Activated CD8-positive, alpha-beta T cell treated with anti-CD3 and anti-CD28 coated beads for 36 hours (primary cell): ENCODE measurements around the gene SEMA7A. TPM values are rescaled to one million over a fixed set of nuclear protein-coding genes. Genes with fewer than 3 reads are reported as not detected.

Experiments used
- ATAC-seq: fragments of 200-7000 bp; cut with Tn5 transposase; one replicate; pipeline ENCODE4 v1.10.0; 2021; ENCODE audit warnings: mild to moderate bottlenecking, moderate library complexity
- CTCF ChIA-PET: fragments of 350-600 bp; sonication (Branson Sonifier 250); formaldehyde crosslinking; loops from one replicate; lab custom pipeline; 2021; ENCODE audit warnings: antibody characterized with exemption; lab: Charles Lee
- POLR2A ChIA-PET: fragments of 350-600 bp; sonication (Branson Sonifier 250); formaldehyde crosslinking; loops from one replicate; lab custom pipeline; 2021; ENCODE audit warnings: antibody characterized with exemption; lab: Charles Lee
- DNase-seq: peaks from one replicate; pipeline ENCODE4 v3.0.0-alpha.2; 2020
- H3K27ac Mint-ChIP-seq: one replicate; pipeline ENCODE4 v1.8.0; 2021; ENCODE audit warnings: mild to moderate bottlenecking, mixed read lengths
- H3K27me3 Mint-ChIP-seq: one replicate; pipeline ENCODE4 v1.8.0; 2021; ENCODE audit warnings: mixed read lengths
- H3K36me3 Mint-ChIP-seq: one replicate; pipeline ENCODE4 v1.8.0; 2021; ENCODE audit warnings: low read depth, mixed read lengths
- H3K4me1 Mint-ChIP-seq: one replicate; pipeline ENCODE4 v1.8.0; 2021; ENCODE audit warnings: low read depth, mixed read lengths
- H3K4me3 Mint-ChIP-seq: one replicate; pipeline ENCODE4 v1.8.0; 2021; ENCODE audit warnings: mild to moderate bottlenecking, moderate library complexity, mixed read lengths
- H3K9me3 Mint-ChIP-seq: one replicate; pipeline ENCODE4 v1.8.0; 2021; ENCODE audit warnings: mixed read lengths
- intact Hi-C: fragments of 100-400 bp; cut with micrococcal nuclease; formaldehyde crosslinking; loops from one replicate; pipeline ENCODE4 v1.10.0; 2022
- total RNA-seq, 2 experiments: library from RNA; stranded (reverse); gene quantifications; one replicate each; pipeline ENCODE4 v1.2.3, GENCODE V29; 2021
- TF ChIP-seq, protein P1 (sequence below): fragments of 200-600 bp; IDR thresholded peaks from one replicate; pipeline ENCODE4 v1.8.0; 2022; ENCODE audit warnings: antibody characterized with exemption, mild to moderate bottlenecking

SEMA7A gene
- total RNA-seq, 2 experiments from 2014 or later = 62.4 TPM

DNA sequence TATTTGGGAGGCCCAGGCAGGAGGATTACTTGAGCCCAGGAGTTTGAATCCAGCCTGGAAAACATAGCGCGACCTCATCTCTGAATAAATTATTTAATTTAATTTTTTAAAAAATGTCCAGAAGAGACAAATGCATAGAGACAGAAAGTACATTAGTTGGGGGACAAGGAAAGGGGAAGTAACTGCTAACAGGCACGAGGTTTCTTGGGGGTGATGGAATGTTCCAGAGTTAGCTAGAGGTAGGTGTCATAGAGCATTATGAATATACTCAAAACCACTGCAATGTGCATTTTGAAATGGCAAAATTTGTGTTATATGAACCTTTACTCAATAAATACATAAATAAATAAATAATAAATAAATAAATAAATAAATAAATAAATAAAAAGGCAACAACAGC lies 34.7 kb downstream of the SEMA7A start:
- Mint-ChIP-seq H3K4me1 (peaks cover 98% of the 10 kb centered on the region), H3K9me3 (no peaks in the 10 kb centered on the region), H3K36me3 (peaks cover 2% of the 10 kb centered on the region), H3K27ac (peak overlapping the region; percentile 98), H3K27me3 (no peaks in the 10 kb centered on the region), H3K4me3 (no peak overlapping the region)
- intact Hi-C loops = no loop called here
- ATAC-seq (no peak), DNase-seq (no peak)
- TF ChIP-seq, protein P1, sequence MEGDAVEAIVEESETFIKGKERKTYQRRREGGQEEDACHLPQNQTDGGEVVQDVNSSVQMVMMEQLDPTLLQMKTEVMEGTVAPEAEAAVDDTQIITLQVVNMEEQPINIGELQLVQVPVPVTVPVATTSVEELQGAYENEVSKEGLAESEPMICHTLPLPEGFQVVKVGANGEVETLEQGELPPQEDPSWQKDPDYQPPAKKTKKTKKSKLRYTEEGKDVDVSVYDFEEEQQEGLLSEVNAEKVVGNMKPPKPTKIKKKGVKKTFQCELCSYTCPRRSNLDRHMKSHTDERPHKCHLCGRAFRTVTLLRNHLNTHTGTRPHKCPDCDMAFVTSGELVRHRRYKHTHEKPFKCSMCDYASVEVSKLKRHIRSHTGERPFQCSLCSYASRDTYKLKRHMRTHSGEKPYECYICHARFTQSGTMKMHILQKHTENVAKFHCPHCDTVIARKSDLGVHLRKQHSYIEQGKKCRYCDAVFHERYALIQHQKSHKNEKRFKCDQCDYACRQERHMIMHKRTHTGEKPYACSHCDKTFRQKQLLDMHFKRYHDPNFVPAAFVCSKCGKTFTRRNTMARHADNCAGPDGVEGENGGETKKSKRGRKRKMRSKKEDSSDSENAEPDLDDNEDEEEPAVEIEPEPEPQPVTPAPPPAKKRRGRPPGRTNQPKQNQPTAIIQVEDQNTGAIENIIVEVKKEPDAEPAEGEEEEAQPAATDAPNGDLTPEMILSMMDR = no peak
- ChIA-PET CTCF (interaction anchor here (2.8 to 5.3 kb wide), 2 partner anchors 14 to 40 kb away, joined by 20 to 29 read pairs; no protein-coding TSS in a partner anchor), POLR2A (interaction anchor here (1.6 to 7.9 kb wide), 2 partner anchors 10 to 15 kb away, joined by 7 to 141 read pairs; no protein-coding TSS in a partner anchor)

- ChIA-PET CTCF (interaction anchor here (2.0 kb wide), 1 partner anchor 19 kb away, joined by 8 read pairs; no protein-coding TSS in a partner anchor), POLR2A (interaction anchor here (0.7 to 7.9 kb wide), 2 partner anchors 14 to 419 kb away, joined by 3 to 141 read pairs; no protein-coding TSS in a partner anchor)
- intact Hi-C loops = no loop called here
- DNase-seq = peak; percentile 40
- Mint-ChIP-seq H3K27me3 (no peaks in the 10 kb centered on the region), H3K9me3 (no peaks in the 10 kb centered on the region), H3K36me3 (peaks cover 2% of the 10 kb centered on the region), H3K27ac (peak overlapping the region; percentile 98), H3K4me3 (peak overlapping the region; percentile 49), H3K4me1 (peaks cover 98% of the 10 kb centered on the region)
- TF ChIP-seq, protein P1 = no peak
- no peak for ATAC-seq
Measured at GRCh38 chr15:74398183-74398582, 35.6 kb downstream of the SEMA7A start.

DNA sequence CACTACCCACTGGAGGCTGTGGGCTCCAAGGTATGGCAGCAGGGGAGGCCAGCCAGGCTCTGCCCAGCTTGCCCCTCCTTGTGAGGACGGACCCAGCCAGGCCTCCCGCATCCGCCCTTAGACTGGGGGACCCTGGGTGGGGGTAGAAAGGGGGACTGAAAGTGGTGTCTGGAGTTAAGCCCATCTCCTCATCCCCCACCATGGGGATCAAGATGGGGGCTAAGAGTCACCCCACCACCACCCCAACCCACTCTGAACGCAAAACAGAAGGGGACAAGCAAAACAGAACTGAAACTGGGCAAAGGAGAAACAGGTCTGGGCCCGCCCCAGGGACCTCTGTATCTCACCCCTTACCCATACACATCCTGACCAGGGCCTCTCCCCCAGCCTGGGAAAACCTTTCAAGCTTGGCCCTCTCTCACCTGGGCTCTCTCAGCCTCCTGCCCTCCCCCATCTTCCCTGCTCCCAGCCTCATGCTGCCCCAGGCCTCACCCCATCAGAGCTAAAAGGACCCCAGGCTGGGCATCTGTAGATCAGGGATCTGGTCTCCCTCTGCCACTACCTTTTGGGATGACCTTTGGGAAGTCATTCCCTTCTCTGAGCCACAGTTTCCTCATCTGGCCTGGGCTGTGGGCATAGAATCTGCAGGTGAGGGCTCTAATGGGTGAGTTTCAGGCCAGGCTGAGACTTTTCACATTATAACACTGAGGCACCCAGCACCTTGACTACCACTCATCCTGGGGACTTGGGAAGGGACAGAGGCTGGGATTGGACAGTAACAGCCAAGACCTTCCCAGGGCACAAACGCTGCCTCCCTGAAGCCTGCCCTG lies 36.3 kb downstream of the SEMA7A start:
- TF ChIP-seq, protein P1 = no peak
- CTCF ChIA-PET = interaction anchor here (1.5 to 5.3 kb wide), 4 partner anchors 12 to 23 kb away, joined by 3 to 40 read pairs (median 12); no protein-coding TSS in a partner anchor
- H3K27ac Mint-ChIP-seq = peak overlapping the region; percentile 98
- H3K4me3 Mint-ChIP-seq = peak overlapping the region; percentile 49
- DNase-seq = peak; percentile 35
- H3K27me3 Mint-ChIP-seq = no peaks in the 10 kb centered on the region
- POLR2A ChIA-PET = interaction anchor here (0.7 to 6.1 kb wide), 6 partner anchors 9 to 419 kb away, joined by 3 to 47 read pairs (median 3); partner anchors contain the start of gene UBL7
- intact Hi-C loops = no loop called here
- H3K4me1 Mint-ChIP-seq = peaks cover 98% of the 10 kb centered on the region
- peaks cover 2% of the 10 kb centered on the region for H3K36me3 Mint-ChIP-seq
- no peak for ATAC-seq
- no peaks in the 10 kb centered on the region for H3K9me3 Mint-ChIP-seq

- intact Hi-C loops = no loop called here
- Mint-ChIP-seq H3K27me3 (no peaks in the 10 kb centered on the region), H3K36me3 (peaks cover 2% of the 10 kb centered on the region), H3K9me3 (no peaks in the 10 kb centered on the region), H3K27ac (peak overlapping the region; percentile 98), H3K4me3 (peak overlapping the region; percentile 49), H3K4me1 (peaks cover 98% of the 10 kb centered on the region)
- TF ChIP-seq, protein P1 = no peak
- ATAC-seq = peak; percentile 42
- ChIA-PET CTCF (interaction anchor here (1.1 to 5.3 kb wide), 5 partner anchors 11 to 35 kb away, joined by 3 to 40 read pairs (median 8); no protein-coding TSS in a partner anchor), POLR2A (interaction anchor here (0.9 to 6.1 kb wide), 7 partner anchors 8 to 144 kb away, joined by 3 to 47 read pairs (median 3); partner anchors contain the start of genes ARID3B and UBL7)
- peak; percentile 91 for DNase-seq
Measured at GRCh38 chr15:74396445-74397238, 37.1 kb downstream of the SEMA7A start.
